Fibroblast of pulmonary artery (primary cell): ENCODE data around the gene KRTAP10-12.
"Not testable (repeated sequence)": the region's sequence is repeated elsewhere in the genome, so short reads cannot be mapped to it uniquely, and the experiment has no call there.

Experiments used
- DNase-seq: peaks from one replicate; pipeline ENCODE4 v3.0.0-alpha.2; 2010; ENCODE audit warnings: low read depth
- H3K4me3 ChIP-seq: replicated peaks from 2 replicates; pipeline ENCODE4 v1.5.1; 2011; ENCODE audit warnings: low read depth, mild to moderate bottlenecking, control low read depth, low read length, moderate library complexity
- TF ChIP-seq, protein P1 (sequence below): IDR thresholded peaks from 2 replicates; pipeline ENCODE4 v1.5.1; 2011; ENCODE audit warnings: mild to moderate bottlenecking, control low read depth, low read length, inconsistent platforms; ENCODE audit errors: missing control alignments

The KRTAP10-12 gene

DNA sequence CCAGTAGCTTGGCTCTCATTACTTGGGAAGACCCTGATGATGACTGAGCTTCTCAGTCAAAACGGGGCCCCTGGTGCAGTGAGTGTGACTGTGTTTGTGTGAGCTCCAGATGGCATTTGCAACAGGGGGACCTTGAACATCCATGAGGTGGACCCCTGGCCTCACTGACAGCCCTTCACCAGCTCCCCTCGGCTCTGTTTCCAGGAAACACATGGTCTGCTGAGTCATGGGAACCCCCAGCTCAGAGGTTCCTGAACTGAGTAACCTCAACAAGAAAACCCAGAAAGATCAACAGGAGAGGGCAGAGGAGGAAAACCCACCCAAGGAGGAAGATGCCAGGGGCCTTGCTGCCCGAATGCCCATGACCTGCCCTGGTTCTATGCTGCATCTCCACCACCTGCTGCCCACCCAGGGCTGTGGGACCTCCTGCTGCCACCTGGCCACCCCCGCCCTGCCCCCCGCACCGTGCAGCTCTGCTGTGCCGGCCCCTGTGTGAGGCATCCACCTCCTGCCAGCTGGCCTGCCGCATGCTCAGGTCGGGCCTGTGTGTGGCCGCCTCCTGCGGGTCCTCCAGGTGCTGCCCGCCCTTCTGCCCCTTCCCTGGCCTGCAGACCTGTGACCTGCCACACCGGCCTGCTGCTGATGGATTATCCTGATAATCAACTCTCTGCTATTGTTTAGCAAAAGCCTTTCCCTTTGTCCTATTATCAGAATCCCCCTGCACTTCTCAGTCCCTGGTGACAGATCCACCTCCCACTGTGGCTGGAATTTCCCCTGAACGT lies 10.8 kb upstream of the KRTAP10-12 start:
- no peak for DNase-seq
- TF ChIP-seq, protein P1, sequence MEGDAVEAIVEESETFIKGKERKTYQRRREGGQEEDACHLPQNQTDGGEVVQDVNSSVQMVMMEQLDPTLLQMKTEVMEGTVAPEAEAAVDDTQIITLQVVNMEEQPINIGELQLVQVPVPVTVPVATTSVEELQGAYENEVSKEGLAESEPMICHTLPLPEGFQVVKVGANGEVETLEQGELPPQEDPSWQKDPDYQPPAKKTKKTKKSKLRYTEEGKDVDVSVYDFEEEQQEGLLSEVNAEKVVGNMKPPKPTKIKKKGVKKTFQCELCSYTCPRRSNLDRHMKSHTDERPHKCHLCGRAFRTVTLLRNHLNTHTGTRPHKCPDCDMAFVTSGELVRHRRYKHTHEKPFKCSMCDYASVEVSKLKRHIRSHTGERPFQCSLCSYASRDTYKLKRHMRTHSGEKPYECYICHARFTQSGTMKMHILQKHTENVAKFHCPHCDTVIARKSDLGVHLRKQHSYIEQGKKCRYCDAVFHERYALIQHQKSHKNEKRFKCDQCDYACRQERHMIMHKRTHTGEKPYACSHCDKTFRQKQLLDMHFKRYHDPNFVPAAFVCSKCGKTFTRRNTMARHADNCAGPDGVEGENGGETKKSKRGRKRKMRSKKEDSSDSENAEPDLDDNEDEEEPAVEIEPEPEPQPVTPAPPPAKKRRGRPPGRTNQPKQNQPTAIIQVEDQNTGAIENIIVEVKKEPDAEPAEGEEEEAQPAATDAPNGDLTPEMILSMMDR = no peak
- H3K4me3 ChIP-seq = no peak overlapping the region

DNA sequence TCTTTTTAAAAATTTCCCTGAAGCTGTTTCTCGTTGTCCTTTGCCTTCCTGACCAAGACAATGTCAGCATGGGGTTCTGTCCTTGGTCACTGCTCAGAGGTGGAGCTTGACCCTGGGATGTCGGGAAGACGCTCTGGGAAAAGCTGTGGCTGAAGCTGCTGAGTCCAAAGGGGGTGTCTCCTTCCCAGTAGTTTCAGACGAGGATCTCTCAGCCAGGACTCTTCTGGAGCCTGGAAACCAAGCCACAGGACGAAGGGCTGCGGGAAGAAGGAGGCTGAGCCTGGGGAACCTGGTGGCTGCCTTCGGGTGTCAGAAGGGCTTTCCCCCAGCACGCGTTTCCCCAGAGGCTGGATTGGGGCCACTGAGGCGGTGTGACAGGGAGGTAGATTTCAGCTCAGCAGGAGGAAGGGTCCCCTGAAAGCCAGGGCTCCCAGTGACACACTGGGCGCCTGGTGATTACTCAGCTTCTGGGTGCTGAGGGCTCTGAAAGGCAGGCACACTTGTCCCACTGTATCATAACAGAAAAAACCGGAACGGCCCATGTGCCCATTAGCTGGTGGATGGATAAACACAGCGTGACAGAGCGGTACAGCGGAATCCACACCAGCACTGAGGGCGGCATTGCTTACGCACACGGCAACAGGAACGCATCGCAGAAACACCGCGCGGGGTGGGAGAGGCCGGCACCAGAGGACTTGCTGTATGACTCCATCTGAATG lies 10.0 kb upstream of the KRTAP10-12 start:
- TF ChIP-seq, protein P1 = no peak
- no peak overlapping the region for H3K4me3 ChIP-seq
- DNase-seq = no peak

DNA sequence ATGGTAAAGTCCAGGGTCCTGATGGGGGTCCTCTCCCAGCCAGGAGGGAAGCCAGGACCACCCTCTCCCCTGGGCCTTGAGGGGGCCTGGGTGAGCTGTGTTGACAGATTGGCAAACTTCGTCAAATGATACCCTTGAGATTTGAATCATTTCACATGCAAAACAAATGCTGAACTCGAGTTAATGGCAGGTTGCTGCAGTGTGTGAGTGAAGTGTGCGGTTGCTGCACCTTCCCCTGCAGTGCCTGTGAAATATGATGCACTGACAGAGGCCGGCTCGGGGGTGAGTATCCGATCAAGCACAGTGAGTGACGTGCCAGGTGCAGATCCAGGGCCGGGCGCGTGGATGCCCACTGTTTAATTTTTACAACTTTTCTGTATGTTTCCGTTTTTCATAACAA lies 9.3 kb upstream of the KRTAP10-12 start:
- H3K4me3 ChIP-seq = no peak overlapping the region
- TF ChIP-seq, protein P1 = no peak
- DNase-seq = no peak

DNA sequence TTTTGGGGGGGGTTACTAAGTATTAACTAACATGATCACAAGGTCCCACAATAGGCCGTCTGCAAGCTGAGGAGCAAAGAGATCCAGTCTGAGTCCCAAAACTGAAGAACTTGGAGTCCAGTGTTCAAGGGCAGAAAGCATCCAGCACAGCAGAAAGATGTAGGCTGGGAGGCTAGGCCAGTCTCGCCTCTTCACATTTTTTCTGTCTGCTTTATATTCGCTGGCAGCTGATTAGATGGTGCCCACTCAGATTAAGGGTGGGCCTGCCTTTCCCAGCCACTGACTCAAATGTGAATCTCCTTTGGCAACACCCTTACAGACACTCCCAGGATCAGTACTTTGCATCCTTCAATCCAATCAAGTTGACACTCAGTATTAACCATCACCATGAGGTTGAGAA lies 7.2 kb upstream of the KRTAP10-12 start:
- DNase-seq, H3K4me3 ChIP-seq: not testable (repeated sequence)

DNA sequence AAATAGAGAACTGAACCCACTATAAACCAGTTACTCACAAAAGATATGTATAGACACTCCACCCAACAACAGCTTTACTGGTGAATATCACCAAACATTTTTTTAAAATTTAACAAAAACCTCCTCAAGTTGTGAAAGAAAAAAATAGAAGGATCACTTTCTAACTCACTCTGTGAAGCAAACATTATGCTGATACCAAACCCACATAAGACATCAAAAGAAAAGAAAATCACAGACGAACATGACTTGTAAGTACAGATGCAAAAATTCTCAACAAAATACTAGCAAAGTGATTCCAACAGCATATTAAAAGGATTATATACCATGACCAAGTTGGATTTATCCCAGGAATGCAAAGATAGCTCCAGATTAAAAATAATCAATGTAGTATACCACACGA lies 5.3 kb upstream of the KRTAP10-12 start:
- H3K4me3 ChIP-seq = no peak overlapping the region
- no peak for DNase-seq
- TF ChIP-seq, protein P1 = no peak

DNA sequence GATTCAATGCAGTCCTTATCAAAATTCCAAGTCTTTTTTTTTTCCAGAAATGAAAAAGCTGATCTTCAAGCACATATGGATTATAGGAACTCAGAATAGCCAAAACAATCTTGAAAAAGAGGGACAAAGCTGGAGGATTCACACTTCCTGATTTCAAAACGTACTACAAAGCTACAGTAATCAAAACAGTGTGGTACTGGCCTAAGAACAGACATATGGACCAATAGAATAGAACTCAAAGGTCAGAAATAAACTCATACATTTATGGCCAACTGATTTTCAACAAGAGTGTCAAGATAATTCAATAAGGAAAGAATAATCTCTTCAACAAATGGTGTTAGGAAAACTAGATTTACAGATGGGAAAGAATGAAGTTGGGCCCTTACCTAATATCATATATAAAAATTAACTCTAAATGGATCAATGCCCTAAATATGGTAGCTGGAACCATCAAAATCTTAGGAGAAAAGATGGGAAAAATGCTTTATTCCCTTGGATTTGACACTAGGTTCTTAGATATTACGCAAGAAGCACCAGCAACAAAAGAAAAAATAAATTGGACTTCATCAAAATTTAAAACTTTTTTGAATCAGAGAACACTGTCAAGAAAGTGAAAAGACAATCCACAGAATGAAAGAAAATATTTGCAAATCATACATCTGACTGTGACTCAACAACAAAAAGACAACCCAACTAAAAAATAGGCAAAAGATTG lies 4.0 kb upstream of the KRTAP10-12 start:
- TF ChIP-seq, protein P1 = no peak
- no peak overlapping the region for H3K4me3 ChIP-seq
- no peak for DNase-seq

DNA sequence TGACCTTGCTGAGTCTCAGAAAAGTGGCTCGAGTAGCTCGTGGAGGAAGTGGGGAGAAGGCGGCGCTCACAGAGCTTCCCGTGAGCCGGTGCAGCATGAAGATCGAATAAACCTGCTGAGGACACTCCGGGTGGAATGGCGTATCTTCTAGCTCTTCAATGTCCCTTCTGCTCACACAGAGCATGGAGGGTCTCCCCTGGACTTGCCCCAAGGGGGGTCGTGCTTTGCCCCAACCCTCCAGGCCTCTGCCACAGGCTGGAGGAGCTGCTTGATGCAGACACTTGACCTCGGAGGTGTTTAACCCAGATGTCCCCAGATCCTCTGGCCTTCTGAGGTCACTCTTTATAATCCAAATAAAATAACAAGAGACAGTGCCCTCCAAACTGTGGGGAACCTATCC lies 2.2 kb upstream of the KRTAP10-12 start:
- H3K4me3 ChIP-seq = no peak overlapping the region
- no peak for DNase-seq
- TF ChIP-seq, protein P1 = no peak
